ENCODE results near the gene SURF2. TPM values are rescaled to one million over a fixed set of nuclear protein-coding genes. Genes with fewer than 3 reads are reported as not detected.
A peak's percentile ranks its signal among the peaks of the same experiment; 100 is the strongest.
"Not testable (repeated sequence)": the region's sequence is repeated elsewhere in the genome, so short reads cannot be mapped to it uniquely, and the experiment has no call there.

SURF2 gene
- total and polyA plus RNA-seq, 4 experiments from 2014 or later = 19.5 to 46.7 (median 24.8) TPM

GRCh38 chr9:133331641-133332380, 24.5 kb upstream of the SURF2 start:
- Mint-ChIP-seq H3K27ac (peak overlapping the region in 2 of 7 donors; percentile 13 to 41), H3K4me1 (peaks cover 13 to 54% (median 18%) of the 10 kb centered on the region in 4 donors), H3K9me3 (peaks cover 0 to 4% (median 0%) of the 10 kb centered on the region in 8 donors), H3K36me3 (peaks cover 13 to 50% of the 10 kb centered on the region in 2 donors), H3K27me3 (no peaks in the 10 kb centered on the region), H3K4me3 (no peak overlapping the region)
- POLR2A ChIA-PET (ENCODE audit: partially characterized antibody) = interaction anchor here (1.7 kb wide), 1 partner anchor 40 kb away, joined by 5 read pairs; no protein-coding TSS in a partner anchor
- peak in 1 of 5 donors; percentile 29 for DNase-seq
- Histone ChIP-seq H3K27ac (ENCODE audit: low read depth, low read length) (no peak overlapping the region), H3K36me3 (ENCODE audit: insufficient read depth, low read length) (peaks cover 38% of the 10 kb centered on the region), H3K27me3 (ENCODE audit: insufficient read depth, low read length) (no peaks in the 10 kb centered on the region), H3K4me1 (ENCODE audit: insufficient read depth, low read length) (peaks cover 25% of the 10 kb centered on the region), H3K4me3 (ENCODE audit: low read length in 2 of 2) (no peak overlapping the region), H3K9me3 (ENCODE audit: control insufficient read depth in 1 of 2, low read length in 2 of 2) (no peaks in the 10 kb centered on the region)
- intact Hi-C loops (cut with micrococcal nuclease) = no loop called here
- CTCF ChIA-PET (ENCODE audit: partially characterized antibody) = interaction anchor here (1.2 to 3.0 kb wide), 2 partner anchors 40 to 145 kb away, joined by 3 to 10 read pairs; no protein-coding TSS in a partner anchor

GRCh38 chr9:133332381-133332730, 24.0 kb upstream of the SURF2 start:
- H3K27me3 Mint-ChIP-seq = no peaks in the 10 kb centered on the region
- peaks cover 0 to 4% (median 0%) of the 10 kb centered on the region in 8 donors for H3K9me3 Mint-ChIP-seq
- no peaks in the 10 kb centered on the region for H3K9me3 ChIP-seq (ENCODE audit: control insufficient read depth in 1 of 2, low read length in 2 of 2)
- H3K4me3 Mint-ChIP-seq = no peak overlapping the region
- H3K4me1 ChIP-seq (ENCODE audit: insufficient read depth, low read length) = peaks cover 28% of the 10 kb centered on the region
- DNase-seq = peak in 1 of 5 donors; percentile 33
- H3K4me1 Mint-ChIP-seq = peaks cover 13 to 56% (median 18%) of the 10 kb centered on the region in 4 donors
- H3K27me3 ChIP-seq (ENCODE audit: insufficient read depth, low read length) = no peaks in the 10 kb centered on the region
- peaks cover 38% of the 10 kb centered on the region for H3K36me3 ChIP-seq (ENCODE audit: insufficient read depth, low read length)
- intact Hi-C loops (cut with micrococcal nuclease) = no loop called here
- H3K27ac ChIP-seq (ENCODE audit: low read depth, low read length) = no peak overlapping the region
- peaks cover 13 to 50% of the 10 kb centered on the region in 2 donors for H3K36me3 Mint-ChIP-seq
- POLR2A ChIA-PET (ENCODE audit: partially characterized antibody) = interaction anchor here (1.7 kb wide), 1 partner anchor 39 kb away, joined by 5 read pairs; no protein-coding TSS in a partner anchor
- H3K27ac Mint-ChIP-seq = peak overlapping the region in 1 of 7 donors; percentile 13
- no peak overlapping the region for H3K4me3 ChIP-seq (ENCODE audit: low read length in 2 of 2)
- CTCF ChIA-PET (ENCODE audit: partially characterized antibody) = interaction anchor here (1.2 kb wide), 1 partner anchor 40 kb away, joined by 3 read pairs; no protein-coding TSS in a partner anchor

- H3K4me1 ChIP-seq (ENCODE audit: insufficient read depth, low read length) = peaks cover 28% of the 10 kb centered on the region
- H3K36me3 ChIP-seq (ENCODE audit: insufficient read depth, low read length) = peaks cover 38% of the 10 kb centered on the region
- DNase-seq = peak in 1 of 5 donors; percentile 14
- intact Hi-C loops (cut with micrococcal nuclease) = no loop called here
- H3K9me3 ChIP-seq (ENCODE audit: control insufficient read depth in 1 of 2, low read length in 2 of 2) = no peaks in the 10 kb centered on the region
- Mint-ChIP-seq H3K9me3 (peaks cover 0 to 4% (median 0%) of the 10 kb centered on the region in 8 donors), H3K27me3 (no peaks in the 10 kb centered on the region), H3K4me3 (no peak overlapping the region), H3K4me1 (peaks cover 13 to 59% (median 18%) of the 10 kb centered on the region in 4 donors), H3K36me3 (peaks cover 13 to 50% of the 10 kb centered on the region in 2 donors), H3K27ac (peak overlapping the region in 1 of 7 donors; percentile 13)
- no peak overlapping the region for H3K4me3 ChIP-seq (ENCODE audit: low read length in 2 of 2)
- H3K27me3 ChIP-seq (ENCODE audit: insufficient read depth, low read length) = no peaks in the 10 kb centered on the region
- CTCF ChIA-PET (ENCODE audit: partially characterized antibody) = interaction anchor here (1.1 to 1.2 kb wide), 2 partner anchors 24 to 39 kb away, joined by 3 read pairs; no protein-coding TSS in a partner anchor
- POLR2A ChIA-PET (ENCODE audit: partially characterized antibody) = interaction anchor here (1.7 to 3.1 kb wide), 2 partner anchors 24 to 39 kb away, joined by 5 to 12 read pairs; partner anchors contain the start of genes SURF1 and SURF2
- H3K27ac ChIP-seq (ENCODE audit: low read depth, low read length) = no peak overlapping the region
Observed at GRCh38 chr9:133333011-133333410, 23.3 kb upstream of the SURF2 start.

GRCh38 chr9:133333566-133333965, 22.8 kb upstream of the SURF2 start:
- H3K27me3 Mint-ChIP-seq = no peaks in the 10 kb centered on the region
- DNase-seq = peak in 1 of 5 donors; percentile 10
- H3K27ac ChIP-seq (ENCODE audit: low read depth, low read length) = no peak overlapping the region
- H3K27me3 ChIP-seq (ENCODE audit: insufficient read depth, low read length) = no peaks in the 10 kb centered on the region
- H3K9me3 ChIP-seq (ENCODE audit: control insufficient read depth in 1 of 2, low read length in 2 of 2) = no peaks in the 10 kb centered on the region
- intact Hi-C loops (cut with micrococcal nuclease) = no loop called here
- peaks cover 28% of the 10 kb centered on the region for H3K4me1 ChIP-seq (ENCODE audit: insufficient read depth, low read length)
- CTCF ChIA-PET (ENCODE audit: partially characterized antibody) = interaction anchor here (1.1 to 1.6 kb wide), 2 partner anchors 24 to 73 kb away, joined by 3 to 5 read pairs; no protein-coding TSS in a partner anchor
- H3K36me3 ChIP-seq (ENCODE audit: insufficient read depth, low read length) = peaks cover 38% of the 10 kb centered on the region
- POLR2A ChIA-PET (ENCODE audit: partially characterized antibody) = interaction anchor here (1.7 to 3.1 kb wide), 3 partner anchors 15 to 38 kb away, joined by 5 to 14 read pairs (median 12); partner anchors contain the start of genes MED22, RPL7A, SURF1 and SURF2
- H3K9me3 Mint-ChIP-seq = peaks cover 0 to 2% (median 0%) of the 10 kb centered on the region in 8 donors
- H3K4me3 Mint-ChIP-seq = peak overlapping the region in 2 of 8 donors; percentile 27 to 54
- H3K4me3 ChIP-seq (ENCODE audit: low read length in 2 of 2) = no peak overlapping the region
- H3K36me3 Mint-ChIP-seq = peaks cover 13 to 48% of the 10 kb centered on the region in 2 donors
- H3K27ac Mint-ChIP-seq = peak overlapping the region in 2 of 7 donors; percentile 29 to 47
- H3K4me1 Mint-ChIP-seq = peaks cover 13 to 59% (median 18%) of the 10 kb centered on the region in 4 donors

- Histone ChIP-seq H3K36me3 (ENCODE audit: insufficient read depth, low read length) (peaks cover 39% of the 10 kb centered on the region), H3K4me1 (ENCODE audit: insufficient read depth, low read length) (peaks cover 28% of the 10 kb centered on the region), H3K9me3 (ENCODE audit: control insufficient read depth in 1 of 2, low read length in 2 of 2) (no peaks in the 10 kb centered on the region), H3K4me3 (ENCODE audit: low read length in 2 of 2) (no peak overlapping the region), H3K27me3 (ENCODE audit: insufficient read depth, low read length) (no peaks in the 10 kb centered on the region), H3K27ac (ENCODE audit: low read depth, low read length) (no peak overlapping the region)
- ChIA-PET POLR2A (ENCODE audit: partially characterized antibody) (interaction anchor here (1.3 to 3.1 kb wide), 3 partner anchors 14 to 37 kb away, joined by 7 to 14 read pairs (median 12); partner anchors contain the start of genes MED22, RPL7A, SURF1 and SURF2), CTCF (ENCODE audit: partially characterized antibody) (interaction anchor here (1.1 to 1.6 kb wide), 3 partner anchors 37 to 80 kb away, joined by 3 to 5 read pairs (median 4); no protein-coding TSS in a partner anchor)
- Mint-ChIP-seq H3K4me3 (peak overlapping the region in 4 of 8 donors; percentile 10 to 29 (median 24)), H3K4me1 (peaks cover 10 to 55% (median 20%) of the 10 kb centered on the region in 4 donors), H3K27ac (peak overlapping the region in 4 of 7 donors; percentile 12 to 79 (median 38)), H3K9me3 (no peaks in the 10 kb centered on the region), H3K27me3 (no peaks in the 10 kb centered on the region), H3K36me3 (peaks cover 18 to 48% of the 10 kb centered on the region in 2 donors)
- no peak for DNase-seq
- intact Hi-C loops (cut with micrococcal nuclease) = no loop called here
Observed at GRCh38 chr9:133334161-133334560, 22.2 kb upstream of the SURF2 start.

GRCh38 chr9:133334888-133335287, 21.5 kb upstream of the SURF2 start:
- ChIA-PET POLR2A (ENCODE audit: partially characterized antibody) (interaction anchor here (0.9 to 3.1 kb wide), 4 partner anchors 14 to 304 kb away, joined by 3 to 14 read pairs (median 10); partner anchors contain the start of genes GTF3C5, MED22, RPL7A and SURF1), CTCF (ENCODE audit: partially characterized antibody) (interaction anchor here (1.1 to 1.6 kb wide), 4 partner anchors 16 to 79 kb away, joined by 3 to 5 read pairs (median 4); no protein-coding TSS in a partner anchor)
- H3K27me3 Mint-ChIP-seq; H3K27me3 ChIP-seq (ENCODE audit: insufficient read depth, low read length); H3K9me3 Mint-ChIP-seq; H3K9me3 ChIP-seq (ENCODE audit: control insufficient read depth in 1 of 2, low read length in 2 of 2); H3K27ac ChIP-seq (ENCODE audit: low read depth, low read length): not testable (repeated sequence)
- peaks cover 46% of the 10 kb centered on the region for H3K36me3 ChIP-seq (ENCODE audit: insufficient read depth, low read length)
- peaks cover 18 to 50% of the 10 kb centered on the region in 2 donors for H3K36me3 Mint-ChIP-seq
- peak in 1 of 5 donors; percentile 29 for DNase-seq
- peak overlapping the region; percentile 50 to 69 for H3K4me3 ChIP-seq (ENCODE audit: low read length in 2 of 2)
- intact Hi-C loops (cut with micrococcal nuclease) = loop anchor here (1.0 kb wide), 1 partner anchor 83 kb away; the partner anchor contains the start of gene REXO4
- peak overlapping the region; percentile 92 to 97 (median 96) for H3K4me3 Mint-ChIP-seq
- peak overlapping the region; percentile 48 to 96 (median 89) for H3K27ac Mint-ChIP-seq
- peaks cover 10 to 57% (median 22%) of the 10 kb centered on the region in 4 donors for H3K4me1 Mint-ChIP-seq
- H3K4me1 ChIP-seq (ENCODE audit: insufficient read depth, low read length) = peaks cover 29% of the 10 kb centered on the region
